ENCODE results near the gene SPEF2.

GRCh38 chr5:35664584-35664983 lies 46.9 kb downstream of the SPEF2 start:
- no peak for TF ChIP-seq CTCF (IDR thresholded peaks at IDR 0.05; ENCODE audit: low read length)
- TF ChIP-seq EZH2 (IDR thresholded peaks at IDR 0.05; ENCODE audit: borderline replicate concordance, low read length), result no peak
